ENCODE data around the gene UBE2H.
"Not testable (repeated sequence)": the region's sequence is repeated elsewhere in the genome, so short reads cannot be mapped to it uniquely, and the experiment has no call there.

UBE2H gene

GRCh38 chr7:129823143-129823542 lies 129.6 kb downstream of the UBE2H start:
- not testable (repeated sequence) for DNase-seq (ENCODE audit: low read depth)

DNA sequence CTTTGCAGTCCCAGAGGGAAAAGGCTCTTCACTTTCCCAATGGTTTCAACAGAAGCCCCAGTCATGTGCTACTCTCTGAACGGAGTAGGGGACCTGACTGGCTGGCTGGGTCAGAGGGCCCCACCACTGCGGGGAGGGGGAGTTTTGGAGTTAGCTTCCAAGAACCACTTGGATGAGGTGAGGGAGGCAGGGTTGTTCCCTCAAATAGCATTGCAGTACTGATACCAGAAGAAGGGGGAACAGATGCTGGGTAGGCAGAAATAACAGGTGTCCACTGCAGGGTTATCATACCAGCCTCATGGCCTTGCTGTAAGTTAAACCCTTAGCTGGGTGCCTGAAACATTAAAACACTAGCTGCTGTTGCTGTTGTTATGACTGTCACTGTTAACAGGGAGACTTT lies 131.3 kb downstream of the UBE2H start:
- DNase-seq (ENCODE audit: low read depth): no peak

DNA sequence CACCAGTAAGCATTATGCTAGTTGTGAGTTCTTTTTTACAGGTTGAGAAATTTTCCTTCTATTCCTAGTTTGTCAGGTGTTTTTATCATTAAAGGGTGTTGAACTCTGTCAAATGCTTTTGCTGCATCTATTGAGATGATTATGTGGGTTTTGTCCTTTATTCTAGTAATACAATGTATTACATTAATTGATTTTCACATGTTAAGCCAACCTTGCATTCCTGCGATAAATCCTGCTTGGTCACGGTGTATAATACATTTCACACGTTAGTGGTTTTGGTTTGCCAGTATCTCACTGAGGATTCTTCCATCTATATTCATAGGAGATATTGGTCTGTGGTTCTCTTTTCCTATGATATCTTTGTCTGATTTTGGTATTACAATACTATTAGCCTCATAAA lies 136.0 kb downstream of the UBE2H start:
- no peak for DNase-seq (ENCODE audit: low read depth)

- DNase-seq (ENCODE audit: low read depth): no peak
Observed at GRCh38 chr7:129807863-129808262, 144.9 kb downstream of the UBE2H start.

GRCh38 chr7:129804890-129805719 lies 147.7 kb downstream of the UBE2H start:
- no peak for DNase-seq (ENCODE audit: low read depth)

- no peak for DNase-seq (ENCODE audit: low read depth)
Observed at GRCh38 chr7:129804111-129804889, 148.5 kb downstream of the UBE2H start.

GRCh38 chr7:129803546-129804081 lies 149.1 kb downstream of the UBE2H start:
- DNase-seq (ENCODE audit: low read depth): no peak

DNA sequence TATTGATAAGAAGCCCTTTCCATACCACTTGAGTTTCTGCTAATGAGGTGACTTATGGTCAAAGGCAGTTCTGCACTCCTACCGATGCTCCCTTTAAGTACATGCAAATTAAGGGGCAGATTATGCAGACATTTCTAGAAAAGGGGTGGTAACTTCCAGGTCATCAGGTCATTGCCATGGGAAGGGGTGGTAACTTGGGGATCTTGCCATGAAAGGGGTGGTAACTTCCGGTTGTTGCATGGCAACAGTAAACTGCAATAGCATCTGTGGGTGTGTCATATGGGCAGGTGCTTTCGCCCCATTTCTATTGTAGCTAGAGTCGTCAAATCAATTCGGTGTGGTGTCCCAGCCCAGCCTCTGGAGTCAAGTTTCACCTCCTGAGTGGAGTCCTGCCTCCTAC lies 150.9 kb downstream of the UBE2H start:
- no peak for DNase-seq (ENCODE audit: low read depth)

DNA sequence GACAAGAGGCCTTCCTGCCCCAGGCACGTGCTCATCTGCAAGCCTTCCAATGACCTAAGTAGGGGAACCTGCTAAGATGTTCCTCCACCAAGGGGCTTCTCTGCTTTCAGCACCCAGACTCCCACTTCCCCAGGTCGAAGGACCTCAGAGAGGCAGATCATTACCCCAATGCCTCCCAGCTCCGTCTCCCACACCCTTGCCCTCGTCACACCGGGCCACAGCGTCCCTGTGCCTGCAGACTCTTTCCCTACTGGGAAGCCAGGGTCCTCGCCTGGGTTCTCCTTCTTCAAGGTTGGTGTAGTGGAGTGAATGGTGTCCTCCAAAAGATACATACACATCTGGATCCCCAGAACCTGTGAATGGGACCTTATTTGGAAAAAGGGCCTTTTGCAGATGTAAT lies 151.9 kb downstream of the UBE2H start:
- DNase-seq (ENCODE audit: low read depth): no peak

DNA sequence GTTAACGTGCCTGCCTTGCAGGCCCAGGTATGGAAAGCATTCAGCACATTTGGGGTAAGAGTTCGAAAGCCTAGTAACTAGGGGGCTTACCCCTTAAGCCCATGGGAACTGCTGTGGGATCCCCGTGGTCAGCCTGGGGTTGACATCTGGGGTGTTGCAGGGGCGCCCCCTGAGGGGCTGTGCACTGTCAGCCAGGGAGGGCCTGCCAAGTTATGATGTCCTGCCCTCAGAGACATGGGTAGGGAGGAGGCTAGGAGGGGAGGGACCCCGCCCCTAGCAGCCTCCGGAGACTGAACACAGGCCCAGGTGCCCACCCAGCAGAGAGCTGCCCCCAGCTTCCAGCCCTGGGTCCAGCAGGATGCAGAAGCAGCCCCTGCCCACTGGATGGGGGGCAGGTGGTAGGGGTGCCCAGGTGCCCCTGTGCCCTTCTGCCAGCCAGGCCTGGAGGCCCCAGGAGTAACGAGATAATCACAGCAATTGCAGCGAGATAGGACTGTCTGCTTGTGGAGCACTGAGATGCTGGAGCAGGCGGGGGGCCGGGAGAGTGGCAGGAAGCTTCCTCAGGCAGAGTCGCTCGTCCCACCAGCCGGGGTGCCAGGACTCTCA lies 153.3 kb downstream of the UBE2H start:
- DNase-seq (ENCODE audit: low read depth): no peak

- no peak for DNase-seq (ENCODE audit: low read depth)
Observed at GRCh38 chr7:129798616-129799349, 154.0 kb downstream of the UBE2H start.

- DNase-seq (ENCODE audit: low read depth): no peak
Observed at GRCh38 chr7:129797214-129797789, 155.5 kb downstream of the UBE2H start.

GRCh38 chr7:129796186-129796775 lies 156.5 kb downstream of the UBE2H start:
- no peak for DNase-seq (ENCODE audit: low read depth)

GRCh38 chr7:129794461-129794860 lies 158.3 kb downstream of the UBE2H start:
- not testable (repeated sequence) for DNase-seq (ENCODE audit: low read depth)

- DNase-seq (ENCODE audit: low read depth): no peak
Observed at GRCh38 chr7:129793506-129794310, 159.1 kb downstream of the UBE2H start.

DNA sequence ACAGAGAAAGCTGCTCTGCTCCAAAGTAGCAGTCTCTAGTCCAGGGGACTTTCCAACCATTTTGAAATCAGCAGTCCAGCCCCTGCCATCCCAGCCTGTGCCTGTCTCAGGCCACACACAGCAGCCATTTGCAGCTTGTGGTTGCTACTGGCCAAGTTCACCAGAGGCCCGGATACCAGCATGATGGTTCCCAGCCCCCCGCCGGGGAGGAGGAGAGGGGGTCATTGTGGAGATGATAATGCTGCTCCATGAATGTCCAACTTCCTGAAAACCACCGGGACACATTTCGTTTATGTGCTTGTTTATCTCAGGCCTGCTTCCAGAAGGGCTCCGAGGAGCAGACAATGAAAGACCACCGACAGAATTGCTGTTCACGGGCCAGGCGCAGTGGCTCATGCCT lies 160.0 kb downstream of the UBE2H start:
- no peak for DNase-seq (ENCODE audit: low read depth)

- DNase-seq (ENCODE audit: low read depth): no peak
Observed at GRCh38 chr7:129790136-129790535, 162.6 kb downstream of the UBE2H start.

- DNase-seq (ENCODE audit: low read depth): no peak
Observed at GRCh38 chr7:129789652-129790051, 163.1 kb downstream of the UBE2H start.

- no peak for DNase-seq (ENCODE audit: low read depth)
Observed at GRCh38 chr7:129789000-129789399, 163.8 kb downstream of the UBE2H start.

- no peak for DNase-seq (ENCODE audit: low read depth)
Observed at GRCh38 chr7:129786825-129787563, 165.8 kb downstream of the UBE2H start.
